GM12872 (cell line): ENCODE data around the gene KHK.
A peak's percentile ranks its signal among the peaks of the same experiment; 100 is the strongest.

Experiments used
- CTCF ChIP-seq: IDR thresholded peaks from 3 replicates; pipeline ENCODE4 v1.5.1; 2011; ENCODE audit warnings: low read depth, mild to moderate bottlenecking, low read length, moderate library complexity; ENCODE audit not compliant: insufficient read depth

Gene KHK

DNA sequence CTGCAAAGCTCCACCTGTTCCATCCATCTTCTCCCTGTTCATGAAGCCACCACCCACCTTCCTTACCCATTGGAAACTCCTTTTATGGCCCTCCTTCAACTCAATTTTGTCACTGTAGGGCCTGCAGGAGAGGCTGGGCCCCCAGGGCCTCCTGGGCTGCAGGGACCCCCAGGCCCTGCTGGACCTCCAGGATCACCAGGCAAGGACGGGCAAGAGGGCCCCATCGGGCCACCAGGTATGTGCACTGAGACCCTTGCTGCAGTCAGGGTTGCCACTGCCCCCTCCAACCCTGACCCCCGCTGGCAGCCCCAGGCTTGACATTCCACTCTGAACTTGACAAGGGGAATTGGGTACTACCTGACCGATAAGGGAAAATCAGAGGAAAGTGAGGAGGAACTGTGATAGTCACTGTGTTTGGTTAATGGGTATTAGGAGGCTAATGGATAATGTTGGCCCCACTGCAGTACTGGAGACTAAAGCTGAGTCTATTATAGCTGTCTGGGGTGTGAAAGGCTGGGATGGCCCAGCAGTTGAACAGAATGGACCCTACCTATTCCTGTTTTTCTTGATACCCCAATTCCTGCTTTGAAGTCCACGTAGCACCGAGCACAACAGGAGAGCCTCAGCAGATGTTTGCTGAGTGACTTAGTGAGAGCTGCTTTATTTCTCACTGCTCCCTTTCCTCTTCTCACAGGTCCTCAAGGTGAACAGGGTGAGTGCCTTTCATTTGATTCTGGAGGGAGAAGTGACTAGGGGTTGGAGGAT is 2.1 kb upstream of the KHK start:
- TF ChIP-seq CTCF: no peak

DNA sequence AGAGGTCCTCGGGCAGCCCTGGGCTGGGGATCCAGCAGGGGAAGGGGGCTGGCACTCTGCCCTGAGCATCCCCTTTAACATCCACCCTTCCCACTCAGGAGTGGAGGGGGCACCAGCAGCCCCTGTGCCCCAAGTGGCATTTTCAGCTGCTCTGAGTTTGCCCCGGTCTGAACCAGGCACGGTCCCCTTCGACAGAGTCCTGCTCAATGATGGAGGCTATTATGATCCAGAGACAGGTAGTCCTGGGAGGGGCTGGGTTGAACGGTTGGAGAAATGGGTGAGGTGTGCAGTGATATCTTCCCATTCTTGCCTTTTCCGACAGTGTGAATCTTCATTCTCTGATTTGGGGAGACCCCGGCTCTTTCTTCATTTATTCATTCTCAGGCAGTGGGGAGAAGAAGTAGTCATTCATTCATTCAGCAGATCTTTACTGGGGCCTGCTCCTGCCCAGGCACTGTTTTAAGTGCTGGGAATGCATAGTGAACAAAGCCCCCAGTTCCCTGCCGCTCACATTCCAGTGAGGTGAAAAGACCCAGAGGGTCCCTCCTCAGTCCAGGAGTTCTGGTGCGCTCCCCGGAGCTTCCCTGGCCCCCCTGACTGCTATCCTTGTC is 1.4 kb upstream of the KHK start:
- TF ChIP-seq CTCF: no peak

DNA sequence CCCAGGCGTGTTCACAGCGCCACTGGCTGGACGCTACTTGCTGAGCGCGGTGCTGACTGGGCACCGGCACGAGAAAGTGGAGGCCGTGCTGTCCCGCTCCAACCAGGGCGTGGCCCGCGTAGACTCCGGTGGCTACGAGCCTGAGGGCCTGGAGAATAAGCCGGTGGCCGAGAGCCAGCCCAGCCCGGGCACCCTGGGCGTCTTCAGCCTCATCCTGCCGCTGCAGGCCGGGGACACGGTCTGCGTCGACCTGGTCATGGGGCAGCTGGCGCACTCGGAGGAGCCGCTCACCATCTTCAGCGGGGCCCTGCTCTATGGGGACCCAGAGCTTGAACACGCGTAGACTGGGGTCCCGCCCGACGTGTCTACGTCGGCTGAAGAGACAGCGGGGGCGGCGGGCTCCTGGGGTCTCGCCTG is 891 bp upstream of the KHK start:
- peak; percentile 46 for TF ChIP-seq CTCF

- peak; percentile 79 for TF ChIP-seq CTCF
Observed at GRCh38 chr2:27086090-27086723, 365 bp upstream of the KHK start.

DNA sequence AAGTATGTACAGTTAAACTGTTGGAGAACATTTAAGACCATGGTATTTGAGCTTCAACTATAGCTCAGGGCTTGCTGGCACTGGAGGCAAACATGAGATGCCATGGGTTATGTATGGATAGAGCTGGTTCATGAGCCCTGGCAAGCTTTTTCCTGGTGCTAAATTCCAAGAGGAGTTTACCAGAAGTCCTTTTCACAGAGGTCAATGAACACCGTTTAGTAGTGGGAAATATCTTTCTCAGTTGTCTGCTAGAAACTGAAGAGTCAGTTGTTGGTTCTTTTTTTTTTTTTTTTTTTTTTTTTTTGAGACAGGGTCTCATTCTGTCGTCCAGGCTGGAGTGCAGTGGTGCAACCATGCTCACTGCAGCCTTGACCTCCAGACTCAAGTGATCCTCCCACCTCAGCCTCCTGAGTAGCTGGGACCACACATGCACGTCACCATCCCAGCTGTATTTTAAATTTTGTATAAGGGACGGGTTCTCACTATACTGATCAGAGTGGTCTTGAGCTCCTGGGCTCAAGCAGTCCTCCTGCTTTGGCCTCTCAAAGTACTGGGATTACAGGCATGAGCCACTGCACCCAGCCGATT is 1.3 kb downstream of the KHK start:
- TF ChIP-seq CTCF: no peak

DNA sequence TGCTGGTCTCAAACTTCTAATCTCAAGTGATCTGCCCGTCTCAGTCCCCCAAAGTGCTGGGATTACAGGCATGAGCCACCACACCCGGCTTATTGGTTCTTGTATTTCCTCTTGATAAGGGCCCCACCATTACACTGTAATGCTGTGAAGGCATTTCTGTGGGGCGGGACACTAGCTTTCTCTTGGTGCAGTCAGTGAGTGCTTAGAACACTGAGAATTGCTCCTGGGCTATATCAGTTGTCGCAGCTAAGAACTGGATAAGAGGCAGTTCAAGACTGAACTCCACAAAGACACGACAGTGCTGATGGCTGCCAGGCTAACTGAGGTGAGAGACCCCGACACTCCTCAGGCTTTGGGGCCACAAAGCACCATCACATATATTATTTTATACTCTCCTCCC is 2.1 kb downstream of the KHK start:
- TF ChIP-seq CTCF: no peak
